Thoracic aorta (tissue), 2 donors: Measurements from ENCODE around the gene CPA3. TPM values are rescaled to one million over a fixed set of nuclear protein-coding genes. Genes with fewer than 3 reads are reported as not detected.

Experiments used
- ATAC-seq: fragments of 150-250 bp; one replicate; pipeline ENCODE4 v1.8.0; 2017; ENCODE audit warnings: low read depth; ENCODE audit not compliant: insufficient number of reproducible peaks, low FRiP score
- DNase-seq: peaks from one replicate; pipeline ENCODE4 v3.0.0-alpha.2; 2020; ENCODE audit warnings: low spot score
- H3K27ac ChIP-seq, 2 donors: fragments of 200-600 bp; sonication (generic); 1 replicate in 1 of 2; 2 replicates in 1 of 2; pipeline ENCODE4 v1.5.1; 2016; ENCODE audit warnings: mild to moderate bottlenecking in 2 of 2, moderate library complexity in 2 of 2
- H3K27me3 ChIP-seq: fragments of 200-600 bp; sonication (generic); replicated peaks from 2 replicates; pipeline ENCODE4 v1.6.0; 2016; ENCODE audit warnings: mild to moderate bottlenecking; ENCODE audit not compliant: insufficient read depth
- H3K36me3 ChIP-seq: fragments of 200-600 bp; sonication (generic); one replicate; pipeline ENCODE4 v1.5.1; 2016
- H3K4me1 ChIP-seq, 2 donors: fragments of 200-600 bp; sonication (generic); 1 replicate in 1 of 2; 2 replicates in 1 of 2; pipeline versions ENCODE4 v1.5.1 to v1.6.0; 2016; ENCODE audit warnings: low read depth in 2 of 2, mild to moderate bottlenecking in 1 of 2; ENCODE audit not compliant: control insufficient read depth in 1 of 2
- H3K4me3 ChIP-seq: fragments of 200-600 bp; sonication (generic); 2 replicates; pipeline ENCODE4 v1.5.1; 2016; ENCODE audit warnings: mild to moderate bottlenecking
- H3K9me3 ChIP-seq: fragments of 200-600 bp; sonication (generic); 2 replicates; pipeline ENCODE4 v1.5.1; 2016
- total RNA-seq, 2 donors: library from RNA; depleted of rRNA; stranded (reverse); fragments of >200 nt; gene quantifications; one replicate each; pipeline versions ENCODE4 v1.1.0 to v1.2.3, GENCODE V29; 2016
- TF ChIP-seq, protein P1 (sequence below): fragments of 200-600 bp; sonication (generic); IDR thresholded peaks from one replicate; pipeline ENCODE4 v1.5.1; 2019; ENCODE audit warnings: antibody characterized with exemption

The CPA3 gene, protein sequence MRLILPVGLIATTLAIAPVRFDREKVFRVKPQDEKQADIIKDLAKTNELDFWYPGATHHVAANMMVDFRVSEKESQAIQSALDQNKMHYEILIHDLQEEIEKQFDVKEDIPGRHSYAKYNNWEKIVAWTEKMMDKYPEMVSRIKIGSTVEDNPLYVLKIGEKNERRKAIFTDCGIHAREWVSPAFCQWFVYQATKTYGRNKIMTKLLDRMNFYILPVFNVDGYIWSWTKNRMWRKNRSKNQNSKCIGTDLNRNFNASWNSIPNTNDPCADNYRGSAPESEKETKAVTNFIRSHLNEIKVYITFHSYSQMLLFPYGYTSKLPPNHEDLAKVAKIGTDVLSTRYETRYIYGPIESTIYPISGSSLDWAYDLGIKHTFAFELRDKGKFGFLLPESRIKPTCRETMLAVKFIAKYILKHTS
- 10 to 100 TPM; 19.5 to 31.8 TPM for total RNA-seq

DNA sequence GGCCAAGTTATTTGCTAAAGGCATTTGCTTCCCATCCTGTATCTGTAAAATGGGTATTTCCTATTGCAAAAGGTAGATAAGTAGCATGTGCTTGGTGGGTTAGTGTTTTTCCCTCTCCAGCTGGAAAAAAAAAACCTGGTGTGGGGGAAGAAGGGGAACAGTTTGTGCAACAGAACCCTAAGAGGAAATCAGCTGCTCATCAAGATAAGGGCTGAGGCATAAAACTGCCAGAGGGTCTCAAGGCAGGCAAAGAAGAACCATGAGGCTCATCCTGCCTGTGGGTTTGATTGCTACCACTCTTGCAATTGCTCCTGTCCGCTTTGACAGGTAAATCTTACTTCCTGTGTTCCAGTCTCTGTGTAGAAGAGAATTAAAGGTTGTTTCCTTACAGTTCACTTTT, at the start of gene CPA3:
Gene CPA3, plus strand, starts transcription at position 248 of the 400 bp plus-strand sequence. Its CDS starts 12 bp downstream, at position 260.
- Histone ChIP-seq H3K9me3 (no peaks in the 10 kb centered on the region), H3K27ac (no peak within 1 kb of the TSS), H3K27me3 (no peaks in the 10 kb centered on the region), H3K4me1 (no peaks in the 10 kb centered on the region), H3K36me3 (no peaks in the 10 kb centered on the region), H3K4me3 (no peak within 1 kb of the TSS)
- TF ChIP-seq, protein P1, sequence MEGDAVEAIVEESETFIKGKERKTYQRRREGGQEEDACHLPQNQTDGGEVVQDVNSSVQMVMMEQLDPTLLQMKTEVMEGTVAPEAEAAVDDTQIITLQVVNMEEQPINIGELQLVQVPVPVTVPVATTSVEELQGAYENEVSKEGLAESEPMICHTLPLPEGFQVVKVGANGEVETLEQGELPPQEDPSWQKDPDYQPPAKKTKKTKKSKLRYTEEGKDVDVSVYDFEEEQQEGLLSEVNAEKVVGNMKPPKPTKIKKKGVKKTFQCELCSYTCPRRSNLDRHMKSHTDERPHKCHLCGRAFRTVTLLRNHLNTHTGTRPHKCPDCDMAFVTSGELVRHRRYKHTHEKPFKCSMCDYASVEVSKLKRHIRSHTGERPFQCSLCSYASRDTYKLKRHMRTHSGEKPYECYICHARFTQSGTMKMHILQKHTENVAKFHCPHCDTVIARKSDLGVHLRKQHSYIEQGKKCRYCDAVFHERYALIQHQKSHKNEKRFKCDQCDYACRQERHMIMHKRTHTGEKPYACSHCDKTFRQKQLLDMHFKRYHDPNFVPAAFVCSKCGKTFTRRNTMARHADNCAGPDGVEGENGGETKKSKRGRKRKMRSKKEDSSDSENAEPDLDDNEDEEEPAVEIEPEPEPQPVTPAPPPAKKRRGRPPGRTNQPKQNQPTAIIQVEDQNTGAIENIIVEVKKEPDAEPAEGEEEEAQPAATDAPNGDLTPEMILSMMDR: no peak
- no peak for DNase-seq
- ATAC-seq: no peak

DNA sequence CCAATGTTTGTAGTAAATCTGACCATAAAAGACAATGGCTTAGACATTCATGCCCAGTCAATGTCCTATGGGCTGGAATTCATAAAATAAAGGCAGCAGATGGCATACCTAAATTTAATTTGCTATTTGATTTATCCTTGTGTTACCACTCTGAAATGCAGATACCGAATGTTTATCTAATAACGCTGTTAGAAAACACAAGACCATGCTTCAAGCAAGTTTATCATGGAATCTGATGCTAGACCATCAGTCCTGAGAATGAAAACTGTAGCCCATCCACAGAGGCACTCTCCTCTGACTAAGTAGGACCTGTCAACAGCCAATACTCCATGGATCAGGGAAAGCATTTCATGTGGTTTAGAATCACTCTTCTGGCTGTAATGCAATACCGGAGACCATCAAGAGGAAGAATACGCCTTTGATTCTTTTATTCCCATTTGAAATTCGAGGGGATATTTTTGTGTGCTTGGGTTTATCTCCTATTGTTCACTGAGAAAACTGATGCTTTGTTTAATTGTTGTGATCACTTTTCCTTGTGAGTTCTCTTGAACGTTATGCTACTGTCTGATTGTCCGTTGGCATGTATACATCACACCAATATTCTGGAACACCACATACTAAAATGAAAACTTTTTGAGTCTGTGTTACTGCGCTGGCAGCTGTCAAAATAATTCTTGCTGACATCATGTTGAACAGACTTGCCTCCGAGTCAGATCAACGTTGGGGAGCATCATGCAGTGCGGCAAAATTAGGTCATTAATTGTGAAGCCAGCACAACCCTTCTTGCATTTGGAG, 49.6 kb upstream of the CPA3 start:
- Histone ChIP-seq H3K9me3 (no peaks in the 10 kb centered on the region), H3K4me1 (no peaks in the 10 kb centered on the region), H3K27me3 (no peaks in the 10 kb centered on the region), H3K27ac (no peak overlapping the region), H3K4me3 (no peak overlapping the region), H3K36me3 (no peaks in the 10 kb centered on the region)
- ATAC-seq (no peak), DNase-seq (no peak)
- TF ChIP-seq, protein P1: no peak

DNA sequence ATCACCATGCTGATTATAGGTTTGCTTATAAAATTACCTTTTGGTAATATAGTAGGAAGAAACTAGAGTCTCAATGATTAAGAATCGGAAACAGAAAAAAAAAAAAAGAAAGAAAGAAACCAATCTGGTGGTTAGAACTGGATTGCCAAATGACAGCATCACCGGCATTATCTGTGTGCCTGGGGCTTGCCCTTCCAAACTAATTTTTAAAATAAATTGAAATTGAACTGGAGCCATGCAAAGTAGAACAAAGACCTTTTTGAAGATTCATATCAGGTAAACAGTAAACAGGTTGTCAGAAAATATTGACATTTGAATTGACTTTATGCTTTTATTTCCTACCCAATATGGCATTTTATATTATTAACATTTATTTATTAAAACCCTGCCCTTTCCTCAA, 48.7 kb upstream of the CPA3 start:
- no peak overlapping the region for H3K4me3 ChIP-seq
- H3K27me3 ChIP-seq: no peaks in the 10 kb centered on the region
- no peak for ATAC-seq
- H3K27ac ChIP-seq: no peak overlapping the region
- no peaks in the 10 kb centered on the region for H3K36me3 ChIP-seq
- no peaks in the 10 kb centered on the region for H3K4me1 ChIP-seq
- no peak for DNase-seq
- TF ChIP-seq, protein P1: no peak
- H3K9me3 ChIP-seq: no peaks in the 10 kb centered on the region

DNA sequence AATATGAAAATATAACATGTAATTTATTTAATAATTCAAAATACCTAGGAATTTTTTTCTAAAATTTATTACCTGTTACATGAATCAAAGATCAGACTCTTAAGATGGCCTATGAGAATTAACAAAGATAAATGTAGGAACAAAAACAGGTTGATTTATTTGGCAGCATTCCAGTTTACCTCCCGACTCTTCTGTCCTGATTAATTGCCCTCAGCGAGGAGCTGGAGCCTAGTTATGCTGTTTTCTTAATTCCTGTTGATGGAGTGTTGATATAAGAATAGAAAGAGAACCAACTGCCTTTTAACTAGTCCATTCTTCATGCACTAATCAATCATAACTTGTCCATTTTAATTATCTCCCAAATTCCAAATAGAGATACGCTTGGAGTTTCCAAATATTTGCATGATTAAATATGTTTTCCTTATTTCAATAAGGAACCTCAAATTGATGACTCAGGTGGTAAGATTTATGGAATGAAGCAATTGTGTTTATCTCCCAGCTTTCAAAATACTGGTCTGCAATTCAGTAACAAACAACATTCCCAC, 48.0 kb upstream of the CPA3 start:
- no peaks in the 10 kb centered on the region for H3K27me3 ChIP-seq
- TF ChIP-seq, protein P1: no peak
- H3K4me1 ChIP-seq: no peaks in the 10 kb centered on the region
- no peak overlapping the region for H3K27ac ChIP-seq
- no peak overlapping the region for H3K4me3 ChIP-seq
- no peaks in the 10 kb centered on the region for H3K9me3 ChIP-seq
- DNase-seq: no peak
- no peaks in the 10 kb centered on the region for H3K36me3 ChIP-seq
- ATAC-seq: no peak
